SK-N-SH (cell line): Measurements from ENCODE around the gene UBE2G1. TPM values are rescaled to one million over a fixed set of nuclear protein-coding genes. Genes with fewer than 3 reads are reported as not detected.

Experiments
- CTCF ChIA-PET: fragments of 300-600, 350-600 bp; formaldehyde crosslinking; extraction: SDS; loops from one replicate; lab custom pipeline; 2021; lab: Yijun Ruan, JAX
- POLR2A ChIA-PET: fragments of 350-600 bp; sonication (Branson Sonifier 250); formaldehyde crosslinking; extraction: SDS; loops from one replicate; lab custom pipeline; 2020; ENCODE audit warnings: antibody characterized with exemption, inconsistent platforms; lab: Yijun Ruan, JAX
- DNase-seq: peaks from one replicate; pipeline ENCODE4 v3.0.0; 2012
- H2AFZ ChIP-seq: fragments of 200-600 bp; sonication (generic); 2 replicates; pipeline ENCODE4 v1.8.1; 2016; ENCODE audit warnings: antibody characterized with exemption, mild to moderate bottlenecking, low read depth
- H3F3A ChIP-seq: fragments of 200-600 bp; sonication (generic); replicated peaks from 2 replicates; pipeline ENCODE3; 2016; ENCODE audit warnings: antibody characterized with exemption, mild to moderate bottlenecking; ENCODE audit not compliant: insufficient read depth
- H3K27ac ChIP-seq, 2 experiments: fragments of 200-500 bp in 1 of 2; fragments of 200-600 bp in 1 of 2; sonication (Bioruptor generic) in 1 of 2; sonication (generic), shearing (Covaris generic) in 1 of 2; 2 replicates each; pipeline versions ENCODE4 v1.5.1 to v1.6.1; 2014 to 2016; ENCODE audit warnings: low read depth in 2 of 2, inconsistent platforms in 1 of 2, low read length in 1 of 2, mild to moderate bottlenecking in 1 of 2, mixed read lengths in 1 of 2
- H3K27me3 ChIP-seq: fragments of 200-600 bp; sonication (generic), shearing (Covaris generic); 2 replicates; pipeline ENCODE4 v1.6.1; 2016; ENCODE audit warnings: mixed run types; ENCODE audit not compliant: insufficient read depth
- H3K36me3 ChIP-seq, 2 experiments: fragments of 200-500 bp in 1 of 2; fragments of 200-600 bp in 1 of 2; sonication (Bioruptor generic) in 1 of 2; sonication (generic) in 1 of 2; replicated peaks in 1 of 2; 2 replicates each; pipeline versions ENCODE3 to v1.5.1; 2014 to 2016; ENCODE audit warnings: low read length in 1 of 2, mild to moderate bottlenecking in 1 of 2; ENCODE audit not compliant: insufficient read depth in 2 of 2, control insufficient read depth in 1 of 2
- H3K4me1 ChIP-seq, 2 experiments: fragments of 200-500 bp in 1 of 2; fragments of 200-600 bp in 1 of 2; sonication (Bioruptor generic) in 1 of 2; sonication (generic), shearing (Covaris generic) in 1 of 2; 2 replicates each; pipeline versions ENCODE4 v1.5.1 to v1.6.1; 2014 to 2016; ENCODE audit warnings: low read depth in 1 of 2, low read length in 1 of 2, mixed run types in 1 of 2; ENCODE audit not compliant: insufficient read depth in 2 of 2, control insufficient read depth in 1 of 2
- H3K4me2 ChIP-seq: fragments of 200-600 bp; sonication (generic), shearing (Covaris generic); 2 replicates; pipeline ENCODE4 v1.6.1; 2017; ENCODE audit warnings: mixed run types
- H3K4me3 ChIP-seq, 2 experiments: fragments of 200-500 bp in 1 of 2; fragments of 200-600 bp in 1 of 2; sonication (Bioruptor generic) in 1 of 2; sonication (generic), shearing (Covaris generic) in 1 of 2; 2 replicates each; pipeline versions ENCODE4 v1.5.1 to v1.8.1; 2014 to 2016; ENCODE audit warnings: low read depth in 2 of 2, inconsistent platforms in 1 of 2, low read length in 1 of 2, mild to moderate bottlenecking in 1 of 2, mixed read lengths in 1 of 2, moderate library complexity in 1 of 2
- H3K79me2 ChIP-seq: fragments of 200-600 bp; sonication (generic); 2 replicates; pipeline ENCODE4 v1.8.1; 2017; ENCODE audit warnings: mild to moderate bottlenecking; ENCODE audit not compliant: insufficient read depth
- H3K9ac ChIP-seq: fragments of 200-600 bp; sonication (generic); 2 replicates; pipeline ENCODE4 v1.6.1; 2017; ENCODE audit warnings: mixed run types
- H3K9me2 ChIP-seq: fragments of 200-600 bp; sonication (generic); 2 replicates; pipeline ENCODE4 v1.6.1; 2017; ENCODE audit warnings: mixed run types
- H3K9me3 ChIP-seq: fragments of 200-600 bp; sonication (generic); 2 replicates; pipeline ENCODE4 v1.6.1; 2017; ENCODE audit warnings: mixed run types, mild to moderate bottlenecking, moderate library complexity
- H4K20me1 ChIP-seq: fragments of 200-600 bp; sonication (generic); 2 replicates; pipeline ENCODE4 v1.6.1; 2017; ENCODE audit warnings: mild to moderate bottlenecking, mixed run types; ENCODE audit not compliant: insufficient read depth
- ELF1 ChIP-seq: IDR thresholded peaks from 2 replicates; pipeline ENCODE4 v1.4.0; 2012
- EP300 ChIP-seq, 2 experiments: IDR thresholded peaks; 2 replicates each; pipeline versions ENCODE4 v1.4.0 to v1.6.1; 2012; ENCODE audit warnings: borderline replicate concordance in 1 of 2, low read depth in 1 of 2, low read length in 1 of 2
- EZH2phosphoT487 ChIP-seq: fragments of 200-600 bp; sonication (generic); IDR thresholded peaks from 2 replicates; pipeline ENCODE4 v1.6.1; 2017; ENCODE audit warnings: low read depth, mixed run types, mild to moderate bottlenecking, antibody characterized with exemption, moderate library complexity, borderline replicate concordance
- FOSL2 ChIP-seq: IDR thresholded peaks from 2 replicates; pipeline ENCODE4 v1.4.0; 2012; ENCODE audit warnings: low read depth, mild to moderate bottlenecking, moderate library complexity, borderline replicate concordance
- FOXJ3 ChIP-seq: sonication (generic); formaldehyde crosslinking; IDR thresholded peaks from 2 replicates; pipeline ENCODE4 v1.5.1; 2020; ENCODE audit warnings: mild to moderate bottlenecking, missing genetic modification reagents
- GABPA ChIP-seq: IDR thresholded peaks from 2 replicates; pipeline ENCODE4 v1.4.0; 2012; ENCODE audit warnings: low read depth, mild to moderate bottlenecking
- GATA2 ChIP-seq: sonication (generic); formaldehyde crosslinking; IDR thresholded peaks from 2 replicates; pipeline ENCODE4 v1.5.0; 2020; ENCODE audit warnings: mild to moderate bottlenecking, missing genetic modification reagents
- JUND ChIP-seq: IDR thresholded peaks from 2 replicates; pipeline ENCODE4 v1.4.0; 2012
- MAX ChIP-seq: IDR thresholded peaks from 2 replicates; pipeline ENCODE4 v1.4.0; 2012; ENCODE audit warnings: low read depth
- MEF2A ChIP-seq: IDR thresholded peaks from 2 replicates; pipeline ENCODE4 v1.4.0; 2012; ENCODE audit warnings: low read depth, borderline replicate concordance
- MXI1 ChIP-seq: IDR thresholded peaks from 2 replicates; pipeline ENCODE4 v1.6.1; 2012; ENCODE audit warnings: mild to moderate bottlenecking, low read depth, low read length, improper control_type of control experiment
- NFIC ChIP-seq: IDR thresholded peaks from 2 replicates; pipeline ENCODE4 v1.4.0; 2012; ENCODE audit warnings: borderline replicate concordance
- NRF1 ChIP-seq: IDR thresholded peaks from 2 replicates; pipeline ENCODE4 v1.6.1; 2012; ENCODE audit warnings: low read depth, mild to moderate bottlenecking, low read length
- POLR2AphosphoS5 ChIP-seq: IDR thresholded peaks from 2 replicates; pipeline ENCODE4 v1.6.1; 2012; ENCODE audit warnings: low read depth, low read length
- RAD21 ChIP-seq: IDR thresholded peaks from 2 replicates; pipeline ENCODE4 v1.6.1; 2012; ENCODE audit warnings: mild to moderate bottlenecking, low read length
- RFX5 ChIP-seq: IDR thresholded peaks from 2 replicates; pipeline ENCODE4 v1.6.1; 2012; ENCODE audit warnings: mild to moderate bottlenecking, improper control_type of control experiment, low read length
- RXRA ChIP-seq: IDR thresholded peaks from 2 replicates; pipeline ENCODE4 v1.4.0; 2012; ENCODE audit warnings: low read depth, mild to moderate bottlenecking, borderline replicate concordance
- SIN3A ChIP-seq: IDR thresholded peaks from 2 replicates; pipeline ENCODE4 v1.6.1; 2012; ENCODE audit warnings: low read depth, mild to moderate bottlenecking, low read length, moderate library complexity, borderline replicate concordance
- SMC3 ChIP-seq: IDR thresholded peaks from 2 replicates; pipeline ENCODE4 v1.6.1; 2012; ENCODE audit warnings: low read depth, low read length, improper control_type of control experiment
- TAF1 ChIP-seq: IDR thresholded peaks from 2 replicates; pipeline ENCODE4 v1.6.1; 2012; ENCODE audit warnings: low read depth, mild to moderate bottlenecking, low read length, moderate library complexity, borderline replicate concordance
- TCF12 ChIP-seq: IDR thresholded peaks from 2 replicates; pipeline ENCODE4 v1.4.0; 2012
- WGBS: methylation state at CpG from one replicate; pipeline ENCODE4 v1.1.6; 2017; ENCODE audit warnings: low lambda C conversion rate; 5-methylcytosine and 5-hydroxymethylcytosine counted together
- polyA plus RNA-seq, 3 experiments: library from polyadenylated mRNA; depleted of rRNA; stranded (reverse); fragments of >200 nt; gene quantifications; 2 replicates each; pipeline ENCODE4 v1.2.3, GENCODE V29; 2012
- TF ChIP-seq, protein P1 (sequence below): IDR thresholded peaks from 2 replicates; pipeline ENCODE4 v1.4.0; 2012; ENCODE audit warnings: low read depth, borderline replicate concordance
- TF ChIP-seq, protein P2 (sequence below): fragments of 150-350 bp; IDR thresholded peaks from 2 replicates; pipeline ENCODE4 v1.6.1; 2017; ENCODE audit warnings: antibody characterized with exemption, low read length, low read depth, borderline replicate concordance
- TF ChIP-seq, protein P3 (sequence below): IDR thresholded peaks from 2 replicates; pipeline ENCODE4 v1.6.1; 2012; ENCODE audit warnings: mild to moderate bottlenecking, low read depth, low read length, moderate library complexity

The UBE2G1 gene
- polyA plus RNA-seq, 1 of the 3 experiments (the other 2 are of a cell fraction) = 23.2 TPM

GRCh38 chr17:4409659-4410058, 43.2 kb upstream of the UBE2G1 start:
- H2AFZ ChIP-seq = no peak overlapping the region
- no peaks in the 10 kb centered on the region for H4K20me1 ChIP-seq
- DNase-seq = no peak
- H3K9ac ChIP-seq = no peak overlapping the region
- no peaks in the 10 kb centered on the region for H3F3A ChIP-seq
- ChIA-PET POLR2A (no interaction called here), CTCF (no interaction called here)
- H3K4me1 ChIP-seq = no peaks in the 10 kb centered on the region; a peak in 1 of 4 replicates
- H3K4me2 ChIP-seq = no peak overlapping the region
- H3K79me2 ChIP-seq = no peaks in the 10 kb centered on the region
- H3K27ac ChIP-seq = no peak overlapping the region
- no peak for TF ChIP-seq TCF12
- TF ChIP-seq ELF1 = no peak
- TF ChIP-seq RXRA = no peak
- TF ChIP-seq RFX5 = no peak
- no peak for TF ChIP-seq RAD21
- TF ChIP-seq FOSL2 = no peak
- TF ChIP-seq GABPA = no peak
- TF ChIP-seq, protein P1, sequence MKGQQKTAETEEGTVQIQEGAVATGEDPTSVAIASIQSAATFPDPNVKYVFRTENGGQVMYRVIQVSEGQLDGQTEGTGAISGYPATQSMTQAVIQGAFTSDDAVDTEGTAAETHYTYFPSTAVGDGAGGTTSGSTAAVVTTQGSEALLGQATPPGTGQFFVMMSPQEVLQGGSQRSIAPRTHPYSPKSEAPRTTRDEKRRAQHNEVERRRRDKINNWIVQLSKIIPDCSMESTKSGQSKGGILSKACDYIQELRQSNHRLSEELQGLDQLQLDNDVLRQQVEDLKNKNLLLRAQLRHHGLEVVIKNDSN = no peak
- no peak for TF ChIP-seq TAF1
- no peak for TF ChIP-seq POLR2AphosphoS5
- no peak for TF ChIP-seq MXI1
- no peak for TF ChIP-seq NFIC
- no peaks in the 10 kb centered on the region for H3K36me3 ChIP-seq
- no peaks in the 10 kb centered on the region for H3K9me3 ChIP-seq
- H3K27me3 ChIP-seq = no peaks in the 10 kb centered on the region
- no peaks in the 10 kb centered on the region for H3K9me2 ChIP-seq
- WGBS = 83% methylated on average over 6 of the region's 6 CpGs
- H3K4me3 ChIP-seq = no peak overlapping the region

DNA sequence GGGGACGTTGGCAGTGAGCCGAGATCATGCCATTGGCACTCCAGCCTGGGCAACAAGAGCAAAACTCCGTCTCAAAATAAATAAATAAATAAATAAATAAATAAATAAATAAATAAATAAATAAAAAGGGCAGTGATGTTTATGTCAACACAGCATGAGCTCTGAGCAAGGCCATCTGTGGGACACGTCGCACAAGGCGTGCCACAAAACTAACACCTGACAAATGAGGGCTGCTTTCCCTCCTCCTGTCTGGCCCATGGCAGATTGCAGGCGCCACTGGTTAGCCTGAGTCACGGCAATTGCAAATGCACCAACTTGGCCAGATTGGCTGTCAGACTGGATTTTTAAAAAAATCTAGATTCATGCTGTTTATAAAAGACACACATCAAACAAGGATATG, 41.4 kb upstream of the UBE2G1 start:
- Histone ChIP-seq H3K4me2 (no peak overlapping the region), H3K9me2 (no peaks in the 10 kb centered on the region), H3K27ac (no peak overlapping the region), H3K9me3 (no peaks in the 10 kb centered on the region), H3K27me3 (no peaks in the 10 kb centered on the region), H3K4me3 (no peak overlapping the region), H2AFZ (no peak overlapping the region), H3K9ac (no peak overlapping the region), H3F3A (no peaks in the 10 kb centered on the region), H3K79me2 (no peaks in the 10 kb centered on the region), H4K20me1 (no peaks in the 10 kb centered on the region), H3K4me1 (no peaks in the 10 kb centered on the region), H3K36me3 (no peaks in the 10 kb centered on the region)
- TF ChIP-seq GATA2 (CRISPR knock-in tag) (no peak), EZH2phosphoT487 (no peak), MAX (no peak), MXI1 (no peak), TAF1 (no peak), RAD21 (no peak), SMC3 (no peak), TCF12 (no peak), SIN3A (no peak), FOSL2 (no peak), JUND (no peak), NRF1 (no peak), RFX5 (no peak), FOXJ3 (CRISPR knock-in tag) (no peak), MEF2A (no peak), EP300 (IDR thresholded peaks at IDR 0.05; ENCODE audit: borderline replicate concordance in 1 of 2, low read depth in 1 of 2, low read length in 1 of 2) (no peak)
- TF ChIP-seq, protein P2, sequence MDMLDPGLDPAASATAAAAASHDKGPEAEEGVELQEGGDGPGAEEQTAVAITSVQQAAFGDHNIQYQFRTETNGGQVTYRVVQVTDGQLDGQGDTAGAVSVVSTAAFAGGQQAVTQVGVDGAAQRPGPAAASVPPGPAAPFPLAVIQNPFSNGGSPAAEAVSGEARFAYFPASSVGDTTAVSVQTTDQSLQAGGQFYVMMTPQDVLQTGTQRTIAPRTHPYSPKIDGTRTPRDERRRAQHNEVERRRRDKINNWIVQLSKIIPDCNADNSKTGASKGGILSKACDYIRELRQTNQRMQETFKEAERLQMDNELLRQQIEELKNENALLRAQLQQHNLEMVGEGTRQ = no peak
- TF ChIP-seq, protein P1 = no peak
- TF ChIP-seq, protein P3, sequence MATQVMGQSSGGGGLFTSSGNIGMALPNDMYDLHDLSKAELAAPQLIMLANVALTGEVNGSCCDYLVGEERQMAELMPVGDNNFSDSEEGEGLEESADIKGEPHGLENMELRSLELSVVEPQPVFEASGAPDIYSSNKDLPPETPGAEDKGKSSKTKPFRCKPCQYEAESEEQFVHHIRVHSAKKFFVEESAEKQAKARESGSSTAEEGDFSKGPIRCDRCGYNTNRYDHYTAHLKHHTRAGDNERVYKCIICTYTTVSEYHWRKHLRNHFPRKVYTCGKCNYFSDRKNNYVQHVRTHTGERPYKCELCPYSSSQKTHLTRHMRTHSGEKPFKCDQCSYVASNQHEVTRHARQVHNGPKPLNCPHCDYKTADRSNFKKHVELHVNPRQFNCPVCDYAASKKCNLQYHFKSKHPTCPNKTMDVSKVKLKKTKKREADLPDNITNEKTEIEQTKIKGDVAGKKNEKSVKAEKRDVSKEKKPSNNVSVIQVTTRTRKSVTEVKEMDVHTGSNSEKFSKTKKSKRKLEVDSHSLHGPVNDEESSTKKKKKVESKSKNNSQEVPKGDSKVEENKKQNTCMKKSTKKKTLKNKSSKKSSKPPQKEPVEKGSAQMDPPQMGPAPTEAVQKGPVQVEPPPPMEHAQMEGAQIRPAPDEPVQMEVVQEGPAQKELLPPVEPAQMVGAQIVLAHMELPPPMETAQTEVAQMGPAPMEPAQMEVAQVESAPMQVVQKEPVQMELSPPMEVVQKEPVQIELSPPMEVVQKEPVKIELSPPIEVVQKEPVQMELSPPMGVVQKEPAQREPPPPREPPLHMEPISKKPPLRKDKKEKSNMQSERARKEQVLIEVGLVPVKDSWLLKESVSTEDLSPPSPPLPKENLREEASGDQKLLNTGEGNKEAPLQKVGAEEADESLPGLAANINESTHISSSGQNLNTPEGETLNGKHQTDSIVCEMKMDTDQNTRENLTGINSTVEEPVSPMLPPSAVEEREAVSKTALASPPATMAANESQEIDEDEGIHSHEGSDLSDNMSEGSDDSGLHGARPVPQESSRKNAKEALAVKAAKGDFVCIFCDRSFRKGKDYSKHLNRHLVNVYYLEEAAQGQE = no peak
- WGBS = 79% methylated on average over 8 of the region's 8 CpGs
- CTCF ChIA-PET = interaction anchor here (1.0 to 3.0 kb wide), 5 partner anchors 13 to 219 kb away, joined by 3 to 12 read pairs (median 5); no protein-coding TSS in a partner anchor
- POLR2A ChIA-PET = no interaction called here
- DNase-seq = no peak
